GM21786 (cell line): ENCODE measurements around the gene DEAF1.
"Not testable (repeated sequence)": the region's sequence is repeated elsewhere in the genome, so short reads cannot be mapped to it uniquely, and the experiment has no call there.

Experiments used
- ATAC-seq: cut with Tn5 transposase; IDR thresholded peaks from one replicate; pipeline ENCODE4 v1.9.1; 2021; ENCODE audit not compliant: unreplicated experiment

The DEAF1 gene

GRCh38 chr11:647672-648158 is 47.3 kb downstream of the DEAF1 start:
- not testable (repeated sequence) for ATAC-seq

GRCh38 chr11:646214-646613 is 48.8 kb downstream of the DEAF1 start:
- ATAC-seq, result no peak

GRCh38 chr11:645536-645935 is 49.5 kb downstream of the DEAF1 start:
- no peak for ATAC-seq

GRCh38 chr11:643849-644738 is 50.9 kb downstream of the DEAF1 start:
- no peak for ATAC-seq

GRCh38 chr11:643366-643765 is 51.7 kb downstream of the DEAF1 start:
- no peak for ATAC-seq

GRCh38 chr11:641806-642370 is 53.1 kb downstream of the DEAF1 start:
- no peak for ATAC-seq

- no peak for ATAC-seq
Observed at GRCh38 chr11:640021-640706, 54.9 kb downstream of the DEAF1 start.

- ATAC-seq, result no peak
Observed at GRCh38 chr11:639332-639955, 55.6 kb downstream of the DEAF1 start.

- no peak for ATAC-seq
Observed at GRCh38 chr11:638631-639331, 56.2 kb downstream of the DEAF1 start.

- no peak for ATAC-seq
Observed at GRCh38 chr11:637593-638521, 57.2 kb downstream of the DEAF1 start.

- ATAC-seq, result no peak
Observed at GRCh38 chr11:637333-637592, 57.8 kb downstream of the DEAF1 start.

GRCh38 chr11:636511-637332 is 58.3 kb downstream of the DEAF1 start, which contains the start of gene DRD4:
TSS of gene DRD4 (plus strand) at chr11:637269. CDS start at chr11:637305, 36 bp downstream.
- no peak for ATAC-seq

GRCh38 chr11:635945-636510 is 59.0 kb downstream of the DEAF1 start:
- no peak for ATAC-seq

GRCh38 chr11:630871-631270 is 64.2 kb downstream of the DEAF1 start:
- no peak for ATAC-seq

- ATAC-seq, result no peak
Observed at GRCh38 chr11:629237-629583, 65.8 kb downstream of the DEAF1 start.

- no peak for ATAC-seq
Observed at GRCh38 chr11:628056-628455, 67.0 kb downstream of the DEAF1 start.

- ATAC-seq, result no peak
Observed at GRCh38 chr11:627308-627576, 67.8 kb downstream of the DEAF1 start.

- no peak for ATAC-seq
Observed at GRCh38 chr11:626475-627307, 68.3 kb downstream of the DEAF1 start, which contains the start of gene SCT. TSS of gene SCT (minus strand) at chr11:627181. CDS start at chr11:627143, 38 bp downstream.
